ENCODE data around the gene S100A10. TPM values are rescaled to one million over a fixed set of nuclear protein-coding genes. Genes with fewer than 3 reads are reported as not detected.

Gene S100A10
- total RNA-seq, 2 donors from 2014 or later, result 49.2 to 290 TPM

DNA sequence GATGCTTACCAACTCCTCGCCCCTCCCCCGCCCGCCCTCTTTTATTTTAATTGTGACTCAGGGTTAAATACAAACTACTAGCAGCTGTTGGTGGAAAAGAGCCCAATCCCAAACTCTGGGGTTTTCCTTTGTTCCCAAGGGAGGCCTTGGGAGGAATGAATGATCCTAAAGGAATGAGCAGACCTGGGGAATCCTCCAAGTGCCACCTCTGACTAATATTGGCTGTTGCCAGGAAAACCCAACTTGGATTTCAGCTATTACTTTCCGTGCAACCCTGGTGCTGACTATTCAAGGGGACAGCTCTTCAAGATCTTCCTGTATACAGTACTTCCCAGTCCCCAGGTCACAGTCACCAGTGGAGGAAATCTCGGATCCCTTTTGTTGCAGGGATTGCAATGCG lies 1.3 kb upstream of the S100A10 start:
- peak overlapping the region in 1 of 2 donors; percentile 68 for H3K27ac Mint-ChIP-seq
- H3K36me3 Mint-ChIP-seq, result peaks cover 0 to 17% of the 10 kb centered on the region in 2 donors
- DNase-seq (ENCODE audit: low spot score in 2 of 2), result no peak
- H3K9me3 Mint-ChIP-seq, result no peaks in the 10 kb centered on the region
- no peak for ATAC-seq

DNA sequence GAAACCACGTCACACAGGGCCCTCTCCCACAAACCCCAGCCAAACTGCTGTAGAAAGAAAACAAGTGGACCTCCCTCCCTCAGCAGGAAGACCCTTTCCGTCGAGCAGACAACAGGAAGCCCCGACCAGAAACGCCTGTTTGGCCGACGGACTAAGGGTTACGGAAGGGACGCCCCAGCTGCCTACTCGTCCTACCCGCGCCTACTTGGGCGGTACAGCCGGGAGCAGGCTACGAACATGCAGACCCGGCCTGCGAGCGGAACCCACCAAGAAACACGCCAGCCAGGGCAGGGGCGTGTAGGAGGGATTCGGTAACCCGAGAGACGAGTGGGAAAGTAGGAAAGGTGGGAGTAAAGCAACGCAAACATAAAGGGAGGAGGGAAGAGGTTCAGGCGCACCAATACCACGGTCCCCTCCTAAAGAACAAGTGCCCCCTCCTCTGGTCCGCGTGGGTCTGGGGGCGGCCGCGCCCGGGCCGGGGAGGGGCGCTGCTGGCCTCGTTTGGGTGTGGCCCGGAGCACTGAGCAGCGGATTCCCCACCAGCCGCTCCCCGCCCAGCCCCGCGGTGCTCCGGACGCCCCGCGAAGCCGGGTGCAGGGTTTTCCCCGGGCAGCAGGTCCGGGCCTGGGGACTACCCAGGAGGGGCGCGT lies 450 bp downstream of the S100A10 start:
- Mint-ChIP-seq H3K36me3 (peaks cover 0 to 17% of the 10 kb centered on the region in 2 donors), H3K27ac (peak overlapping the region; percentile 86 to 99), H3K9me3 (no peaks in the 10 kb centered on the region)
- ATAC-seq, result peak; percentile 11 to 32
- peak in 1 of 2 donors; percentile 43 for DNase-seq (ENCODE audit: low spot score in 2 of 2)

DNA sequence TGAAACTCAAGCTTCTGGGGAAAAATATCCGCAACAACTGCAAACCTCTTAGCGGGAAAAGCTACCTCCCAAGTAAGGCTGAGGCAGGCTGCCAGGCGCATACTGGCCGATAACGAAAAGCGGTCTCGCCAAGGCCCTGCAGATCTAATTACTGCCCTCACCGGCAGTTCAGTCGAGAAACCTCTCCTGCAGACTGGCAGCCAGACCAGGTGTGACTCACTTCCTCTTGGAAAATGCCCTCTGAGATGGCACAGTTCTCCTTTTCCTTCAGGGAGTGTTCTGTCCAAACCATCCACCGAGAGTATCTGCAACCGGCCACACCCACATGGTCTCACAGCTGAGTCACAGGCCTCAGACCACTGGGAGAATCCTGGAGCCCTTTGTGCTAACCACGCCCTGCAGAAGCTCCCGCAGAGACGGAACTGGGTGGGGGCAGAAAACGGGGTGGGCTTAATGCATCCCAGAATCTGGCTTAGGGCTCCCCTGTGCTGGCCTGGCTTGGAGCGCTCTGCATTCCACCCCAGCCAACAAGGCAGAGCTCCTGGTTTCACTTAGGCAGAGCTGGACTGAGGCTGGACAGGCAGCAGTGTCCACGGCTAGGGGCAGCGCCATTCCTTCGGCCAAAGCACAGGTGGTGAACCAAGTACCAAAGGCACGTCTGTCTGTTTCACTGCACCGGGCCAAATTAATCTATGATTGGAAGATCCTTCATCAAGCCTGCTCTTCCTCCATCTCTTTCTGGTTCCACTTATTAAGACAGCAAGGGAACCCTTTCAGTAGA lies 1.2 kb downstream of the S100A10 start:
- peak in 1 of 2 donors; percentile 30 for ATAC-seq
- Mint-ChIP-seq H3K27ac (peak overlapping the region; percentile 86 to 99), H3K9me3 (no peaks in the 10 kb centered on the region), H3K36me3 (peaks cover 0 to 17% of the 10 kb centered on the region in 2 donors)
- DNase-seq (ENCODE audit: low spot score in 2 of 2), result peak in 1 of 2 donors; percentile 75

DNA sequence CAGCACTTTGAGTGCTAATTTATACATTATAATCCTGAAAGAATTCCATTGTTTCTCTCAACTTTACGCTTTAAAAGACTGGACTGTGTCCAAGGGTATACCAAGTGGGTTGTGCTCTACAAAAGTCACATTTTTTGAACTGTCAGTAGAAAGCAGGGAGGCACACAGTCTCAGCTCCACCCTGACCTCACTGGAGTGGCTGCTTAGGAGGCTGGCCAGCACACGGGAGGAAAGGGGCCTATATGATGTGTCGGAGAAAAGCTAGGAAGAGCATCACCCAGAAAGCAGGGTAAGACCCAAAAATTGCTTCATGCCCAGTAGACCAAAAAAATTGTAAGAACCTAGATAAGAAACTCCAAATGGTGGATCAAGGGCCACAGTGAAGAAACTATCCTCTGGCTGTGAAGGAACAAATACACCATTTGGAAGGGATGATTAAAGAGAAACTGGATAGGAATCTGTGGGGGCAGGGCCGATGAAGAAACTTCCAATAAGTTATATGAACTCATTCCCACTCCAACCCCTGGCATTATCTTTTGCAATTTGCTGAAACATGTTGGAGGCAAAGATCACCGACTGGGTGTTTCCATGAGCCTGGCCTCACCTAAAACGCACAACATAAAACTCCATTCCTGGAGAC lies 1.9 kb downstream of the S100A10 start:
- DNase-seq (ENCODE audit: low spot score in 2 of 2) (no peak), ATAC-seq (no peak)
- H3K36me3 Mint-ChIP-seq, result peaks cover 0 to 18% of the 10 kb centered on the region in 2 donors
- H3K27ac Mint-ChIP-seq, result peak overlapping the region in 1 of 2 donors; percentile 58
- H3K9me3 Mint-ChIP-seq, result no peaks in the 10 kb centered on the region

DNA sequence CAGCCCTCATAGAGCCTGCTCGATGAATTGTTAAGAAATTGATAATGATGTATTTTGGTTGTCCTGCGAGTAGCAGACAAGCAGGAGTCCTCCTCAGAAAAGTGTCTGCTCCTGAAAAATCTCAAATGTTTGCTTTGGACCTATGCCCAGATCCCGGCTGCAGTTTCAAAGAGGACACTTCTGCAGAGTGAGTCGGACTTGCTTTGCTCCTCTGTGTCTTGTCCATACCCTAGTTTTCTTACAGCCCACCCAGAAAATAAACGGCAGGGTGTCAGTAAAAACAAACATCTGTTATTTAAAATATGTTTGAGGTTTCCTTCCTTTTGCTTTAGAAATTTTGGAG lies 2.8 kb downstream of the S100A10 start:
- peaks cover under 1 to 28% of the 10 kb centered on the region in 2 donors for H3K36me3 Mint-ChIP-seq
- ATAC-seq (no peak), DNase-seq (ENCODE audit: low spot score in 2 of 2) (no peak)
- peaks cover 0 to 5% of the 10 kb centered on the region in 2 donors for H3K9me3 Mint-ChIP-seq
- H3K27ac Mint-ChIP-seq, result no peak overlapping the region

DNA sequence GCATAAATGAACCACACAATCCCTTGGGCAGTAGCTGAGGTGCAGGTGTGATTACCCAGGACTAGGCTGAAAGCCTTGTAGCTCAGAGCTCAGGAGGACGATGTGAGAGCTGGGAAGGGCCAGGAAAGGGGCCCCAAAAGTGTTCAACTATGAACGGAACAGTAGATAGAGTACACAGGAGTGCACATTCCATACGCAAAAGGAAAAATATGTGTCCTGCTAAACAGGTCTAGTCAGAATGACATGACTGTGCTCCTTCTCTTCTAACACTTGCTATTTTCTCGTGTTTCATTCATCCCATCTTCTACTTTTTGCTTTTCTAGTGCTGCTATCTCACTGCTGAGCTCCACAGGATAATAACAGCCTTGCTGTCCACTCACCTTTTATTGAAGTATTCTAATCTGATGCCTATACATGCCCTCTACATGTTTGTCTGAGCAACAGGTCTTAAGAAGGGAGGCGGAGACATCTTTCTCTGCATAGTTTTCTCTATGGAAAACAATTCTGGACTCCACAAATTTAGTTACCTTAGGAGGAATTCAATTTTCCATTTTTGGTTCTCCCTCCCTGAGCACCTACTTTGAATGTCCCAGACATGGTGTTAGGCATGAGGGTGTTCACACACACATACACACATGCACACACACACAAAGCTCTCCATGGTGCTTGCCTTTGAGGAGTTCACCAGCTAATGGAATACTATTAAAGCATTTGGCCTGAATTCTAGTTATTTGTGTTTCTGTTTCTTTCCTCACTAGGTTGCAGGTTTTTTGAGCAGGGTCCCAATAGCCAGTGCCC lies 3.4 kb downstream of the S100A10 start:
- Mint-ChIP-seq H3K27ac (peak overlapping the region in 1 of 2 donors; percentile 47), H3K9me3 (peaks cover 0 to 5% of the 10 kb centered on the region in 2 donors), H3K36me3 (peaks cover 6 to 34% of the 10 kb centered on the region in 2 donors)
- ATAC-seq, result no peak
- DNase-seq (ENCODE audit: low spot score in 2 of 2), result no peak

DNA sequence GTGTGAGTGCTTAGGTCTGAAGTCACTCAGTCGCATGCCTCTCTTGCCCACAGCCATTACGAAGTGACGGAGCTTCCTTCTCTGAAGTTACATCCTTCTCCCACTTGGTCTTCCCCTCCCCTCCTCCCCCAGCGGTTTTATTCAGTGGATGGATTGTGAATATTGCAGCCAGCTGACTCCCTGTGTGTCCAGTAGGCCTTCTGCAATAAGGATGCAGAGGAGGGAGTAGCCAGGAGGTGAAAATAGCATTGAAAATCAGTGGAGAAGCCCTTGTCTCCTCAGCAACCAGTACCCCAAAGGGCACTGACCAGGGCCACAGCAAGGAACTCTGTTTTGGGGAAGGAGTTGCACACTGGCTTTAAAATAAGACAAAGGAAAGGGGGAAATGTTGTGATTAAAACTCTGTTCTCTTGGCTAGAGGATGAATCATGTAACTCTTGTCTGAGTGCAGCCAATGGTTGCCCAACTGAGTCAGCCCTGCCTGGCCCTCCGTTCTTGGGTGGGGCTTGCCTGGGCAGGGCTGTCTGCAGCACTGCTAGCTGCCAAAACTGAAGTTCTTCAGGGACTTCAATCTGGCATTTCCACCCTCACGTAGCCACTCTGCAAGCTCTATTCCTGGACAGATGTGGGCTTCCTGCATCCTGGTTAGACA lies 4.3 kb downstream of the S100A10 start:
- H3K9me3 Mint-ChIP-seq, result peaks cover 0 to 5% of the 10 kb centered on the region in 2 donors
- peaks cover 9 to 41% of the 10 kb centered on the region in 2 donors for H3K36me3 Mint-ChIP-seq
- DNase-seq (ENCODE audit: low spot score in 2 of 2) (peak in 1 of 2 donors; percentile 53), ATAC-seq (peak; percentile 39 to 54)
- H3K27ac Mint-ChIP-seq, result peak overlapping the region; percentile 18 to 47

DNA sequence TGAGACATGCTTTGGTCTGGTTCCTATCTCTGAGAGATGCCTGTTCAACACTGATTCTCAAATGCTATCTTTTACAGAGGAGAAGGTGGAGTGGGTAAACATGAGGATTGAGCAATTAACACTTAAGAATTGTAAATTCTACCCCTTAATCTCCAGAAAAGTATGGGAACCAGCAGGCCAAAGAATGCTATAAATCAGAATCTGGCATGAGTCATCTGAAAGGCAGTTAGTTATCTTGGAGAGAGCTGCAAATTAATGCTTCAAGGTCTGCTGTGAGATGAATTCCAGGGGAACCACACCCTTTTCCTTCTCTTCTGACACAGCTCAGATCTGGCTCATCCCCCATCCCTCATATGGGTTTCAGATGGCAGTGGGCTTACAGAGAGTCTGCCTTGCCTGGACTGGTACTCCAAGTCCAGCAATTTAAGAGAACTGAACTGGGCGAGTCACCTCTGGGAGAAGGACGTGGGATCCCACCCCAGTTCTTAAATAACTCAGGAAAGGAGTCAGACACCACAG lies 5.2 kb downstream of the S100A10 start:
- H3K36me3 Mint-ChIP-seq, result peaks cover 13 to 48% of the 10 kb centered on the region in 2 donors

DNA sequence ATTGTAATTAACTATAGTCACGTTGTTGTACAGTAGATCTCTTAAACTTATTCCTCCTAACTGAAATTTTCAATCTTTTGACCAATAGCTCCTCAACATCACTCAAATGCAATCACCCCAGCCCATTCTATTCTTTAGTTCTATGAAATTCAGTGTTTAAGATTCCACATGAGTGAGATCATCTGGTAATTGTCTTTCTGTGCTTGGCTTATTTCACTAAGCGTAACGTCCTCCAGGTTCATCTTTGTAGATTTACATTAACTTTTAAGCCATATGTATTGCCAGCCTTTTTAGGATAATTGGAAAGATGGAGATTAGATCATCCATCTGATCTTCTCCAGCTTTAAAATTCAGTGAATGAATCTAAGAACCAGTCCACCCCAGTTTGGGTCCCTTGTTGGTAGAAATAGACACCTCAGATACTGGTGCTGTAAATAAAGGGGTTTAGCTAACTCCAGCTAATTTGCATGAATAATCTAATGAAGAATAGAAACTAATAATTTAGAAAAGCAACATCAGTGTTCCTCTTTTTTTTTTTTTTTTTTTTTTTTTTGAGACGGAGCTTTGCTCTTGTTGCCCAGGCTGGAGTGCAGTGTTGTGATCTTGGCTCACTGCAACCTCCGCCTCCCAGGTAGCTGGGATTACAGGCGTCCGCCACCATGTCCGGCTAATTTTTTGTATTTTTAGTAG lies 7.0 kb downstream of the S100A10 start:
- Mint-ChIP-seq H3K36me3 (peaks cover 21 to 49% of the 10 kb centered on the region in 2 donors), H3K27ac (no peak overlapping the region)
- ATAC-seq, result no peak

More for the DNA sequence above, 5.2 kb downstream of the S100A10 start:
- ATAC-seq (no peak), DNase-seq (ENCODE audit: low spot score in 2 of 2) (no peak)
- H3K9me3 Mint-ChIP-seq, result peaks cover 0 to 5% of the 10 kb centered on the region in 2 donors
- peak overlapping the region in 1 of 2 donors; percentile 47 for H3K27ac Mint-ChIP-seq

DNA sequence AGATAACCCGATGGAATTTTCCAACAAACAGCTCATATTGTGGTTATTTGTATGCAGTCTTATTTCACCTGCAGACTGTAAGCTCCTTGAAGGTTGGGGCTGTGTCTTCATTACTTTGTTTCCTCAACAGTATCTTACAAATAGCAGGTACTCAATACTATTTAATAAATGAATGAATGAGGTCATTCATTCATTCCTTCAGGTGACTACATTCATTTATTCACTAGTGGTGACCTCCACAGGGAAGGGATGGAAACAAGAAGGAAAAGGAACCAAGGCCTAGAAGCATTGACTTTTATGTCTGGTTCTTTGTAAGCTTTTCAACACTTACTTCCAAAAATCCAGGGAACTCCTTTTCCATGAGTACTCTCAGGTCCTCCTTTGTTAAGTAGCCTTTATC lies 7.9 kb downstream of the S100A10 start:
- Mint-ChIP-seq H3K9me3 (peaks cover 0 to 5% of the 10 kb centered on the region in 2 donors), H3K36me3 (peaks cover 29 to 55% of the 10 kb centered on the region in 2 donors), H3K27ac (no peak overlapping the region)
- DNase-seq (ENCODE audit: low spot score in 2 of 2), result no peak
- no peak for ATAC-seq

More for the DNA sequence above, 7.0 kb downstream of the S100A10 start:
- DNase-seq (ENCODE audit: low spot score in 2 of 2), result no peak
- peaks cover 0 to 5% of the 10 kb centered on the region in 2 donors for H3K9me3 Mint-ChIP-seq

DNA sequence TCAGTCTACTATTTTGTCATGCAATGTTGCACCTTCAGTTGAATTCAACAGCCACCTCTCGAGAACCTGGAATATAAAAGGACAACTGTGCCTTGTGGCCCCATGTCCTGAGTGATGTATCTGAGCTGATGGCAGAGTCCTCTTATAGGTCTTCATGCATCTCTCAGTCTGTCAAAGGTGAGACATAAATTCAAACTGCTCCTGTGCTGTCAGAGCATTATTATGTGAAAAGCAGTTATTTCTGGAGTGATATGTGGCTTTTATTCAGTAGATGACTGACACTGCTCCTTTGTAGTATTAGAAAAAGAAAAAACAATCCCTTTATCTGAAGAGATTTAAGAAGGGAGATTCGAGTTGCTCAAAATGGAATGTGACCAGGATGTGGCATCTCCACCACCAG lies 8.4 kb downstream of the S100A10 start:
- peaks cover 30 to 60% of the 10 kb centered on the region in 2 donors for H3K36me3 Mint-ChIP-seq
- DNase-seq (ENCODE audit: low spot score in 2 of 2) (no peak), ATAC-seq (peak in 1 of 2 donors; percentile 37)
- H3K9me3 Mint-ChIP-seq, result peaks cover 0 to 5% of the 10 kb centered on the region in 2 donors
- H3K27ac Mint-ChIP-seq, result peak overlapping the region in 1 of 2 donors; percentile 65

DNA sequence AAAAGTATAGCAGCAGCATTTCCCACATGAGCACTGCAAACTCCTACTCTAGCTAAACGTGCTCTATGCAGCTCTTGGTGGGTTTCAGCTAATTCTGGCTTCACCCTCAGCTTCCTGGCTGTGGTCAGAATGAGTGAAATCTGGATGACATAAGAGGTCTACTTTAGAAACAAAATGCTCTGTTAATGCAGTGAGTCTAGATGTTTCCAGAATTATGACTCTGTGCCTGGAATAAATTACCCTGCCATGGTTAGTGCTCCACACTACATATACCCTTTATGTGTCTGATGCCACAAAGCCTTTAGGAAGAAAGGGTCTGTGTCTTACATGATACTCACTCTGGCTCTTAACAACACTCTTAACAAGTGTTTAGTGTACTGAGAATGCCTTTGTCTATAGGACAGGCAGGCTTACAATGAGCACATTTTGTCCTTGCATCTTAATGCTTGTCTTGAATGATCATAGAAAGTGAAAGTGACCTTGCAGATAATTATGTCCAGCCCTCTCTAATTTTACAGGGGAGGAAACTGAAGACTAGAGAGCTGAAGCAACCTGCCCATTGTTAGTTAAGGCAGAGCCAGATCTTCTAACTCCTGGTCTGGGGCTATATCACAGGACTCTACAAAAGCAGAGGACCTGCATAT lies 9.2 kb downstream of the S100A10 start:
- peak overlapping the region; percentile 79 to 95 for H3K27ac Mint-ChIP-seq
- ATAC-seq, result peak; percentile 91 to 92
- peaks cover 0 to 5% of the 10 kb centered on the region in 2 donors for H3K9me3 Mint-ChIP-seq
- DNase-seq (ENCODE audit: low spot score in 2 of 2), result peak in 1 of 2 donors; percentile 46
- H3K36me3 Mint-ChIP-seq, result peaks cover 30 to 61% of the 10 kb centered on the region in 2 donors

DNA sequence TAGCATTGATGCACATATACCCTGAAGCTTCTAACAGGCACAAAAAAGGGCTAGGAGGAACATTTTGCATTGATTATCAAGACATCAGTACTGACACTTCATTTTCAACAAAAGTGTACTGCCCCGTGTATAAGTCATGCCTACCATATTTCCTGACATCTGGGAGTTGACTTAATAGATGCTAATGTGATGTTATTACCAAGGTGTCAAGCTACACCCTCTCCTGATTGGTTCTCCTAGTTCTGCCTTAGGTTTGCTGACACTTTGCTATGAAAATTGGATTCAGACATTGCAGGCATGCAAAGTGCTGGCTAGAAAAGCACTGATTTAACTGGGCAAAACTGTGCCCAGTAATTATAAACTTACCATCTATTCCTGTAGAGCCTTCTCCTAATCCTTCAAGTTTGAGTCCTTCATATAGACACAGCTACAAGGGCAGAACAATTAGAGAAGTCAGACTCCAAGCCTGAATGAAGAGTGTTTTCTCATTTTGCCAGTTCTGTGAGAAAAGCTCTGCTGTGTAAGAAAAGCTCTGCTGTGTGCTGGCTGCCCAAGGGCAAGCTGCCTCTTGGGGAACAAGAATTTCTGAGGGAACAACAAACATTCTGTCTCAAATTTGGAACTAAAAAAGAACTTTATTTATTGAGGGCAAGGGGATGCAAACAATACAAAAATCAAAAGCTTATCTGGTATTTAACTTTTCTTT lies 11.2 kb downstream of the S100A10 start:
- H3K36me3 Mint-ChIP-seq, result peaks cover 30 to 61% of the 10 kb centered on the region in 2 donors
- H3K27ac Mint-ChIP-seq, result no peak overlapping the region
- no peak for ATAC-seq
- no peak for DNase-seq (ENCODE audit: low spot score in 2 of 2)
- peaks cover 0 to 5% of the 10 kb centered on the region in 2 donors for H3K9me3 Mint-ChIP-seq

DNA sequence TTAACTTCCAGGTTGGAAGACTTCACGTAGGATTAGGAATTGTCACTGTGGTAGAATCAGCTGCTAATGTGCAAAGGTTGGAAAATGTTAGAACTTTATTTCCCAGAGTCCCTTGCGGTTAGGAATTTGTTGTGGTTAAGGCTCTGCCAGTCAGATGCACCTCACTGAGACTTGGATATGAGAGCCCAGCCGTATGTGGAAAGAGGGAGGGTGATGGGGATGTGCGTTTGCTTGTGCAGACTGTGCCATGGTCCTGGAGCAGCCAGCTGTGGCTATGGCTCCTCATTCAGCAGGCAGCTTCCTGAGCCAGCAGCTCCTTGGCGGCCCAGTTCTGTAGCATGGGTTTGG lies 12.5 kb downstream of the S100A10 start:
- DNase-seq (ENCODE audit: low spot score in 2 of 2), result no peak
- Mint-ChIP-seq H3K36me3 (peaks cover 30 to 54% of the 10 kb centered on the region in 2 donors), H3K9me3 (no peaks in the 10 kb centered on the region), H3K27ac (no peak overlapping the region)
- no peak for ATAC-seq
